ENCODE measurements around the gene ITGBL1. TPM values are rescaled to one million over a fixed set of nuclear protein-coding genes. Genes with fewer than 3 reads are reported as not detected.

The ITGBL1 gene
- total RNA-seq, 1 experiment from 2014 or later = 0.22 TPM

DNA sequence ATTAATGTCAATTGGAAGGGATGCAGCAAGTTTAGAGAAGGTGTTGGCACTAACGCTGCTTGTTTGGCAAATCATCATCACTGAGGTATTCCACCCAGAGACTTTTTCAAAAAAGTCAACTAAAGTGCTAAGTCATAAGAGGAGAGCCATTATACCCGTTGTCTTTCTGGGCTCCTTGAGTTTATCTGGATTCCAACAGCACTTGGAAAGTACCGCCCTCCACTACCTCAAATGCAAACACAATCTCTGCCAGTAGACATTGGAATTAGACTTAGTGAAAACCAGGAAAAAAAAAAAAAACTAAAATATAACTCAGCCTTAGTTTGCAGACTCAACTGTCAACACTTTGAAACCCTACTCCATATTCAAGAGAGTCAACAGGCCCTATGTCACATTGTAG lies 266.0 kb downstream of the ITGBL1 start (continued):
- TF ChIP-seq, protein P1, sequence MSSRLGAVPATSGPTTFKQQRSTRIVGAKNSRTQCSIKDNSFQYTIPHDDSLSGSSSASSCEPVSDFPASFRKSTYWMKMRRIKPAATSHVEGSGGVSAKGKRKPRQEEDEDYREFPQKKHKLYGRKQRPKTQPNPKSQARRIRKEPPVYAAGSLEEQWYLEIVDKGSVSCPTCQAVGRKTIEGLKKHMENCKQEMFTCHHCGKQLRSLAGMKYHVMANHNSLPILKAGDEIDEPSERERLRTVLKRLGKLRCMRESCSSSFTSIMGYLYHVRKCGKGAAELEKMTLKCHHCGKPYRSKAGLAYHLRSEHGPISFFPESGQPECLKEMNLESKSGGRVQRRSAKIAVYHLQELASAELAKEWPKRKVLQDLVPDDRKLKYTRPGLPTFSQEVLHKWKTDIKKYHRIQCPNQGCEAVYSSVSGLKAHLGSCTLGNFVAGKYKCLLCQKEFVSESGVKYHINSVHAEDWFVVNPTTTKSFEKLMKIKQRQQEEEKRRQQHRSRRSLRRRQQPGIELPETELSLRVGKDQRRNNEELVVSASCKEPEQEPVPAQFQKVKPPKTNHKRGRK (CRISPR knock-in tag; IDR thresholded peaks at IDR 0.05; ENCODE audit: borderline replicate concordance) = no peak
- no peak for TF ChIP-seq SP1 (CRISPR knock-in tag; conservative IDR thresholded peaks at IDR 0.05)
- TF ChIP-seq, protein P2, sequence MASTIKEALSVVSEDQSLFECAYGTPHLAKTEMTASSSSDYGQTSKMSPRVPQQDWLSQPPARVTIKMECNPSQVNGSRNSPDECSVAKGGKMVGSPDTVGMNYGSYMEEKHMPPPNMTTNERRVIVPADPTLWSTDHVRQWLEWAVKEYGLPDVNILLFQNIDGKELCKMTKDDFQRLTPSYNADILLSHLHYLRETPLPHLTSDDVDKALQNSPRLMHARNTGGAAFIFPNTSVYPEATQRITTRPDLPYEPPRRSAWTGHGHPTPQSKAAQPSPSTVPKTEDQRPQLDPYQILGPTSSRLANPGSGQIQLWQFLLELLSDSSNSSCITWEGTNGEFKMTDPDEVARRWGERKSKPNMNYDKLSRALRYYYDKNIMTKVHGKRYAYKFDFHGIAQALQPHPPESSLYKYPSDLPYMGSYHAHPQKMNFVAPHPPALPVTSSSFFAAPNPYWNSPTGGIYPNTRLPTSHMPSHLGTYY (CRISPR knock-in tag; IDR thresholded peaks at IDR 0.05) = no peak

DNA sequence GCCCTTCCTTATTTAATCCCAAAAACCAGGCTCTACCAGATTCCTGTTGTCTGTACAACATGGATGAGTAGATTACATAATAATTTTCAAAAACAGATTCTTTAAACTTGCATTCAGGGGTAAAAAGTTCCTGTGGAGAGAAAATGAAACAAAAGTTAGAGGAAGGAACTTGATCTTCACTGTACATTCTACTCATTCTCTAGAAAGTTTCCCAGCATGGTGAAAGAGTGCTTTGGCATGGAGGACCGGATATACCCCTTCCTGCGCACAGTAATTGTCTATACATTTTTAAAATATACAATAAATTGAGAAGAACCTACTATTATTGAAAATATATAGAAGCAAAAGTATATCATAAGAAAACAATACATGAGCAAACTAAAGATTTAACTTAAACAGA lies 274.2 kb downstream of the ITGBL1 start:
- no peak overlapping the region for H3K4me3 Mint-ChIP-seq
- no peak for ATAC-seq
- ChIA-PET CTCF (no interaction called here), POLR2A (no interaction called here)
- H3K27me3 Mint-ChIP-seq (ENCODE audit: low read depth) = no peaks in the 10 kb centered on the region
- DNase-seq (ENCODE audit: low spot score) = no peak
- no peaks in the 10 kb centered on the region for H3K4me1 Mint-ChIP-seq
- TF ChIP-seq, protein P3, sequence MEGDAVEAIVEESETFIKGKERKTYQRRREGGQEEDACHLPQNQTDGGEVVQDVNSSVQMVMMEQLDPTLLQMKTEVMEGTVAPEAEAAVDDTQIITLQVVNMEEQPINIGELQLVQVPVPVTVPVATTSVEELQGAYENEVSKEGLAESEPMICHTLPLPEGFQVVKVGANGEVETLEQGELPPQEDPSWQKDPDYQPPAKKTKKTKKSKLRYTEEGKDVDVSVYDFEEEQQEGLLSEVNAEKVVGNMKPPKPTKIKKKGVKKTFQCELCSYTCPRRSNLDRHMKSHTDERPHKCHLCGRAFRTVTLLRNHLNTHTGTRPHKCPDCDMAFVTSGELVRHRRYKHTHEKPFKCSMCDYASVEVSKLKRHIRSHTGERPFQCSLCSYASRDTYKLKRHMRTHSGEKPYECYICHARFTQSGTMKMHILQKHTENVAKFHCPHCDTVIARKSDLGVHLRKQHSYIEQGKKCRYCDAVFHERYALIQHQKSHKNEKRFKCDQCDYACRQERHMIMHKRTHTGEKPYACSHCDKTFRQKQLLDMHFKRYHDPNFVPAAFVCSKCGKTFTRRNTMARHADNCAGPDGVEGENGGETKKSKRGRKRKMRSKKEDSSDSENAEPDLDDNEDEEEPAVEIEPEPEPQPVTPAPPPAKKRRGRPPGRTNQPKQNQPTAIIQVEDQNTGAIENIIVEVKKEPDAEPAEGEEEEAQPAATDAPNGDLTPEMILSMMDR (IDR thresholded peaks at IDR 0.05) = no peak
- TF ChIP-seq KAT7 (CRISPR knock-in tag; IDR thresholded peaks at IDR 0.05; ENCODE audit: borderline replicate concordance) (no peak), ZNF396 (CRISPR knock-in tag; IDR thresholded peaks at IDR 0.05; ENCODE audit: borderline replicate concordance) (no peak), IRF2 (CRISPR knock-in tag; IDR thresholded peaks at IDR 0.05; ENCODE audit: borderline replicate concordance, low read depth) (no peak), TEAD1 (CRISPR knock-in tag; IDR thresholded peaks at IDR 0.05) (no peak), FOXJ3 (CRISPR knock-in tag; IDR thresholded peaks at IDR 0.05; ENCODE audit: borderline replicate concordance) (no peak), ZNF219 (CRISPR knock-in tag; IDR thresholded peaks at IDR 0.05; ENCODE audit: borderline replicate concordance) (no peak), CBFB (CRISPR knock-in tag; IDR thresholded peaks at IDR 0.05; ENCODE audit: low read depth) (no peak), ATF1 (CRISPR knock-in tag; IDR thresholded peaks at IDR 0.05) (no peak), SMAD4 (CRISPR knock-in tag; IDR thresholded peaks at IDR 0.05) (no peak), NR1H2 (CRISPR knock-in tag; IDR thresholded peaks at IDR 0.05) (no peak), RELA (CRISPR knock-in tag; IDR thresholded peaks at IDR 0.05; ENCODE audit: borderline replicate concordance) (no peak), FOXK1 (CRISPR knock-in tag; IDR thresholded peaks at IDR 0.05) (no peak)
- TF ChIP-seq, protein P4, sequence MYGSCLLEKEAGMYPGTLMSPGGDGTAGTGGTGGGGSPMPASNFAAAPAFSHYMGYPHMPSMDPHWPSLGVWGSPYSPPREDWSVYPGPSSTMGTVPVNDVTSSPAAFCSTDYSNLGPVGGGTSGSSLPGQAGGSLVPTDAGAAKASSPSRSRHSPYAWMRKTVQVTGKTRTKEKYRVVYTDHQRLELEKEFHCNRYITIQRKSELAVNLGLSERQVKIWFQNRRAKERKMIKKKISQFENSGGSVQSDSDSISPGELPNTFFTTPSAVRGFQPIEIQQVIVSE (CRISPR knock-in tag; IDR thresholded peaks at IDR 0.05; ENCODE audit: borderline replicate concordance) = no peak
- TF ChIP-seq, protein P5, sequence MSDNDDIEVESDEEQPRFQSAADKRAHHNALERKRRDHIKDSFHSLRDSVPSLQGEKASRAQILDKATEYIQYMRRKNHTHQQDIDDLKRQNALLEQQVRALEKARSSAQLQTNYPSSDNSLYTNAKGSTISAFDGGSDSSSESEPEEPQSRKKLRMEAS (CRISPR knock-in tag; IDR thresholded peaks at IDR 0.05) = no peak
- TF ChIP-seq, protein P6, sequence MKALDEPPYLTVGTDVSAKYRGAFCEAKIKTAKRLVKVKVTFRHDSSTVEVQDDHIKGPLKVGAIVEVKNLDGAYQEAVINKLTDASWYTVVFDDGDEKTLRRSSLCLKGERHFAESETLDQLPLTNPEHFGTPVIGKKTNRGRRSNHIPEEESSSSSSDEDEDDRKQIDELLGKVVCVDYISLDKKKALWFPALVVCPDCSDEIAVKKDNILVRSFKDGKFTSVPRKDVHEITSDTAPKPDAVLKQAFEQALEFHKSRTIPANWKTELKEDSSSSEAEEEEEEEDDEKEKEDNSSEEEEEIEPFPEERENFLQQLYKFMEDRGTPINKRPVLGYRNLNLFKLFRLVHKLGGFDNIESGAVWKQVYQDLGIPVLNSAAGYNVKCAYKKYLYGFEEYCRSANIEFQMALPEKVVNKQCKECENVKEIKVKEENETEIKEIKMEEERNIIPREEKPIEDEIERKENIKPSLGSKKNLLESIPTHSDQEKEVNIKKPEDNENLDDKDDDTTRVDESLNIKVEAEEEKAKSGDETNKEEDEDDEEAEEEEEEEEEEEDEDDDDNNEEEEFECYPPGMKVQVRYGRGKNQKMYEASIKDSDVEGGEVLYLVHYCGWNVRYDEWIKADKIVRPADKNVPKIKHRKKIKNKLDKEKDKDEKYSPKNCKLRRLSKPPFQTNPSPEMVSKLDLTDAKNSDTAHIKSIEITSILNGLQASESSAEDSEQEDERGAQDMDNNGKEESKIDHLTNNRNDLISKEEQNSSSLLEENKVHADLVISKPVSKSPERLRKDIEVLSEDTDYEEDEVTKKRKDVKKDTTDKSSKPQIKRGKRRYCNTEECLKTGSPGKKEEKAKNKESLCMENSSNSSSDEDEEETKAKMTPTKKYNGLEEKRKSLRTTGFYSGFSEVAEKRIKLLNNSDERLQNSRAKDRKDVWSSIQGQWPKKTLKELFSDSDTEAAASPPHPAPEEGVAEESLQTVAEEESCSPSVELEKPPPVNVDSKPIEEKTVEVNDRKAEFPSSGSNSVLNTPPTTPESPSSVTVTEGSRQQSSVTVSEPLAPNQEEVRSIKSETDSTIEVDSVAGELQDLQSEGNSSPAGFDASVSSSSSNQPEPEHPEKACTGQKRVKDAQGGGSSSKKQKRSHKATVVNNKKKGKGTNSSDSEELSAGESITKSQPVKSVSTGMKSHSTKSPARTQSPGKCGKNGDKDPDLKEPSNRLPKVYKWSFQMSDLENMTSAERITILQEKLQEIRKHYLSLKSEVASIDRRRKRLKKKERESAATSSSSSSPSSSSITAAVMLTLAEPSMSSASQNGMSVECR (CRISPR knock-in tag; IDR thresholded peaks at IDR 0.05; ENCODE audit: borderline replicate concordance) = no peak
- H3K9me3 Mint-ChIP-seq = peaks cover 5% of the 10 kb centered on the region
- H3K36me3 Mint-ChIP-seq = no peaks in the 10 kb centered on the region
- H3K27ac Mint-ChIP-seq = no peak overlapping the region
